Measurements from ENCODE around the gene SOD2.

SOD2 gene

DNA sequence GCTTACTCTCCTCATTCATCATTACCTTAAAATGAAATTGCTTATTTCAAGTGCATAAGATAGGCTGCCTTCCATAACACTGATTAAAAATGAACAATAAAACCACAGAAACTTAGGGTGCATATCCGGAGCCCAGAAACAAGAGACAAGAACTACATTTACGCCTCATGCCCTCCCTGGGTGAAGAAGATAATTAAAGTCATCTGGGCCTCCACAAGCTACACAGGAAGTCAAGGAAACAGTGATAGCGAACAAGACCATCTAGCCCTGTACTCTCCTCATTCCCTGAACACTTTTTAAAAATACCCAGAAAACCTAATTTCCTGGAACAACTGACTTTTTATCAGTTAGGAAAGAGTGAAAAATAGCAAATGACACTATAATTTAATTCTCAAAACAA lies 6.3 kb downstream of the SOD2 start (continued):
- TF ChIP-seq, protein P1, sequence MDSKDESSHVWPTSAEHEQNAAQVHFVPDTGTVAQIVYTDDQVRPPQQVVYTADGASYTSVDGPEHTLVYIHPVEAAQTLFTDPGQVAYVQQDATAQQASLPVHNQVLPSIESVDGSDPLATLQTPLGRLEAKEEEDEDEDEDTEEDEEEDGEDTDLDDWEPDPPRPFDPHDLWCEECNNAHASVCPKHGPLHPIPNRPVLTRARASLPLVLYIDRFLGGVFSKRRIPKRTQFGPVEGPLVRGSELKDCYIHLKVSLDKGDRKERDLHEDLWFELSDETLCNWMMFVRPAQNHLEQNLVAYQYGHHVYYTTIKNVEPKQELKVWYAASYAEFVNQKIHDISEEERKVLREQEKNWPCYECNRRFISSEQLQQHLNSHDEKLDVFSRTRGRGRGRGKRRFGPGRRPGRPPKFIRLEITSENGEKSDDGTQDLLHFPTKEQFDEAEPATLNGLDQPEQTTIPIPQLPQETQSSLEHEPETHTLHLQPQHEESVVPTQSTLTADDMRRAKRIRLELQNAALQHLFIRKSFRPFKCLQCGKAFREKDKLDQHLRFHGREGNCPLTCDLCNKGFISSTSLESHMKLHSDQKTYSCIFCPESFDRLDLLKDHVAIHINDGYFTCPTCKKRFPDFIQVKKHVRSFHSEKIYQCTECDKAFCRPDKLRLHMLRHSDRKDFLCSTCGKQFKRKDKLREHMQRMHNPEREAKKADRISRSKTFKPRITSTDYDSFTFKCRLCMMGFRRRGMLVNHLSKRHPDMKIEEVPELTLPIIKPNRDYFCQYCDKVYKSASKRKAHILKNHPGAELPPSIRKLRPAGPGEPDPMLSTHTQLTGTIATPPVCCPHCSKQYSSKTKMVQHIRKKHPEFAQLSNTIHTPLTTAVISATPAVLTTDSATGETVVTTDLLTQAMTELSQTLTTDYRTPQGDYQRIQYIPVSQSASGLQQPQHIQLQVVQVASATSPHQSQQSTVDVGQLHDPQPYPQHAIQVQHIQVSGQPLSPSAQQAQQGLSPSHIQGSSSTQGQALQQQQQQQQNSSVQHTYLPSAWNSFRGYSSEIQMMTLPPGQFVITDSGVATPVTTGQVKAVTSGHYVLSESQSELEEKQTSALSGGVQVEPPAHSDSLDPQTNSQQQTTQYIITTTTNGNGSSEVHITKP (tag by site-specific recombination; IDR thresholded peaks at IDR 0.05), result no peak
- TF ChIP-seq ZNF341 (tag by site-specific recombination; IDR thresholded peaks at IDR 0.05; ENCODE audit: low read depth), result no peak
- TF ChIP-seq, protein P2, sequence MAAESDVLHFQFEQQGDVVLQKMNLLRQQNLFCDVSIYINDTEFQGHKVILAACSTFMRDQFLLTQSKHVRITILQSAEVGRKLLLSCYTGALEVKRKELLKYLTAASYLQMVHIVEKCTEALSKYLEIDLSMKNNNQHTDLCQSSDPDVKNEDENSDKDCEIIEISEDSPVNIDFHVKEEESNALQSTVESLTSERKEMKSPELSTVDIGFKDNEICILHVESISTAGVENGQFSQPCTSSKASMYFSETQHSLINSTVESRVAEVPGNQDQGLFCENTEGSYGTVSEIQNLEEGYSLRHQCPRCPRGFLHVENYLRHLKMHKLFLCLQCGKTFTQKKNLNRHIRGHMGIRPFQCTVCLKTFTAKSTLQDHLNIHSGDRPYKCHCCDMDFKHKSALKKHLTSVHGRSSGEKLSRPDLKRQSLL (tag by site-specific recombination; IDR thresholded peaks at IDR 0.05), result no peak
- no peak for TF ChIP-seq ZFP41 (tag by site-specific recombination; IDR thresholded peaks at IDR 0.05; ENCODE audit: borderline replicate concordance)
- TF ChIP-seq ZNF830 (tag by site-specific recombination; IDR thresholded peaks at IDR 0.05; ENCODE audit: low read depth), result no peak
- no peak for TF ChIP-seq KLF8 (tag by site-specific recombination; IDR thresholded peaks at IDR 0.05)
- TF ChIP-seq ZNF433 (tag by site-specific recombination; IDR thresholded peaks at IDR 0.05; ENCODE audit: low read depth), result no peak
- TF ChIP-seq ZNF155 (tag by site-specific recombination; IDR thresholded peaks at IDR 0.05), result no peak
- TF ChIP-seq, protein P3, sequence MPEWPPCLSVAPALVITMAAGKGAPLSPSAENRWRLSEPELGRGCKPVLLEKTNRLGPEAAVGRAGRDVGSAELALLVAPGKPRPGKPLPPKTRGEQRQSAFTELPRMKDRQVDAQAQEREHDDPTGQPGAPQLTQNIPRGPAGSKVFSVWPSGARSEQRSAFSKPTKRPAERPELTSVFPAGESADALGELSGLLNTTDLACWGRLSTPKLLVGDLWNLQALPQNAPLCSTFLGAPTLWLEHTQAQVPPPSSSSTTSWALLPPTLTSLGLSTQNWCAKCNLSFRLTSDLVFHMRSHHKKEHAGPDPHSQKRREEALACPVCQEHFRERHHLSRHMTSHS (tag by site-specific recombination; IDR thresholded peaks at IDR 0.05), result no peak
- TF ChIP-seq, protein P4, sequence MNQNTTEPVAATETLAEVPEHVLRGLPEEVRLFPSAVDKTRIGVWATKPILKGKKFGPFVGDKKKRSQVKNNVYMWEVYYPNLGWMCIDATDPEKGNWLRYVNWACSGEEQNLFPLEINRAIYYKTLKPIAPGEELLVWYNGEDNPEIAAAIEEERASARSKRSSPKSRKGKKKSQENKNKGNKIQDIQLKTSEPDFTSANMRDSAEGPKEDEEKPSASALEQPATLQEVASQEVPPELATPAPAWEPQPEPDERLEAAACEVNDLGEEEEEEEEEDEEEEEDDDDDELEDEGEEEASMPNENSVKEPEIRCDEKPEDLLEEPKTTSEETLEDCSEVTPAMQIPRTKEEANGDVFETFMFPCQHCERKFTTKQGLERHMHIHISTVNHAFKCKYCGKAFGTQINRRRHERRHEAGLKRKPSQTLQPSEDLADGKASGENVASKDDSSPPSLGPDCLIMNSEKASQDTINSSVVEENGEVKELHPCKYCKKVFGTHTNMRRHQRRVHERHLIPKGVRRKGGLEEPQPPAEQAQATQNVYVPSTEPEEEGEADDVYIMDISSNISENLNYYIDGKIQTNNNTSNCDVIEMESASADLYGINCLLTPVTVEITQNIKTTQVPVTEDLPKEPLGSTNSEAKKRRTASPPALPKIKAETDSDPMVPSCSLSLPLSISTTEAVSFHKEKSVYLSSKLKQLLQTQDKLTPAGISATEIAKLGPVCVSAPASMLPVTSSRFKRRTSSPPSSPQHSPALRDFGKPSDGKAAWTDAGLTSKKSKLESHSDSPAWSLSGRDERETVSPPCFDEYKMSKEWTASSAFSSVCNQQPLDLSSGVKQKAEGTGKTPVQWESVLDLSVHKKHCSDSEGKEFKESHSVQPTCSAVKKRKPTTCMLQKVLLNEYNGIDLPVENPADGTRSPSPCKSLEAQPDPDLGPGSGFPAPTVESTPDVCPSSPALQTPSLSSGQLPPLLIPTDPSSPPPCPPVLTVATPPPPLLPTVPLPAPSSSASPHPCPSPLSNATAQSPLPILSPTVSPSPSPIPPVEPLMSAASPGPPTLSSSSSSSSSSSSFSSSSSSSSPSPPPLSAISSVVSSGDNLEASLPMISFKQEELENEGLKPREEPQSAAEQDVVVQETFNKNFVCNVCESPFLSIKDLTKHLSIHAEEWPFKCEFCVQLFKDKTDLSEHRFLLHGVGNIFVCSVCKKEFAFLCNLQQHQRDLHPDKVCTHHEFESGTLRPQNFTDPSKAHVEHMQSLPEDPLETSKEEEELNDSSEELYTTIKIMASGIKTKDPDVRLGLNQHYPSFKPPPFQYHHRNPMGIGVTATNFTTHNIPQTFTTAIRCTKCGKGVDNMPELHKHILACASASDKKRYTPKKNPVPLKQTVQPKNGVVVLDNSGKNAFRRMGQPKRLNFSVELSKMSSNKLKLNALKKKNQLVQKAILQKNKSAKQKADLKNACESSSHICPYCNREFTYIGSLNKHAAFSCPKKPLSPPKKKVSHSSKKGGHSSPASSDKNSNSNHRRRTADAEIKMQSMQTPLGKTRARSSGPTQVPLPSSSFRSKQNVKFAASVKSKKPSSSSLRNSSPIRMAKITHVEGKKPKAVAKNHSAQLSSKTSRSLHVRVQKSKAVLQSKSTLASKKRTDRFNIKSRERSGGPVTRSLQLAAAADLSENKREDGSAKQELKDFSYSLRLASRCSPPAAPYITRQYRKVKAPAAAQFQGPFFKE (tag by site-specific recombination; IDR thresholded peaks at IDR 0.05; ENCODE audit: borderline replicate concordance), result no peak
- TF ChIP-seq, protein P5, sequence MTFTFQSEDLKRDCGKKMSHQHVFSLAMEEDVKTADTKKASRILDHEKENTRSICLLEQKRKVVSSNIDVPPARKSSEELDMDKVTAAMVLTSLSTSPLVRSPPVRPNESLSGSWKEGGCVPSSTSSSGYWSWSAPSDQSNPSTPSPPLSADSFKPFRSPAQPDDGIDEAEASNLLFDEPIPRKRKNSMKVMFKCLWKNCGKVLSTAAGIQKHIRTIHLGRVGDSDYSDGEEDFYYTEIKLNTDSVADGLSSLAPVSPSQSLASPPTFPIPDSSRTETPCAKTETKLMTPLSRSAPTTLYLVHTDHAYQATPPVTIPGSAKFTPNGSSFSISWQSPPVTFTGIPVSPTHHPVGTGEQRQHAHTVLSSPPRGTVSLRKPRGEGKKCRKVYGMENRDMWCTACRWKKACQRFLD (tag by site-specific recombination; IDR thresholded peaks at IDR 0.05), result no peak

DNA sequence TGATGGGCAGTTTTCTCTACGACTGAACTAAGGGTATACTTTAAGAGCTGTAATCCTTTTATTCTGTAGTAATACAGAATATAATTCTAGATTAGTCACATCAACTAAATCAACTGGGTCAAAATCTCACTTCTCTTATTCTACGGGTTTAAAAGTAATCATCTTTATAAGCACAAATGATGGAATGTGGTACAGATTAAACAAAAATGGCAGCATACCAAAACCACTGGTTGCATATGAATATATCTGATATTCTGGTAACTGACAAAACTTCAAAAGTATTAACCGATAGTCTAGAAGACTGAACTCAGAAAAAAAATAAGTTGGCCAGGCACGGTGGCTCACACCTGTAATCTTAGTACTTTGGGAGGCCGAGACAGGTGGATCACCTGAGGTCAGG lies 7.0 kb downstream of the SOD2 start:
- Histone ChIP-seq H3K36me3 (ENCODE audit: control insufficient read depth in 2 of 2, insufficient read depth in 1 of 2, low read length in 2 of 2) (peaks cover 57 to 93% of the 10 kb centered on the region in 2 experiments), H3K4me1 (ENCODE audit: control insufficient read depth, insufficient read depth, low read length) (no peaks in the 10 kb centered on the region), H3K9me3 (ENCODE audit: control insufficient read depth, insufficient read depth, low read depth, low read length) (no peaks in the 10 kb centered on the region), H3K4me3 (ENCODE audit: low read depth, low read length) (no peak overlapping the region), H3K27ac (ENCODE audit: extremely low read depth, low read depth, low read length) (no peak overlapping the region)
- TF ChIP-seq ZEB2 (tag by site-specific recombination; IDR thresholded peaks at IDR 0.05) (no peak), ZNF530 (tag by site-specific recombination; IDR thresholded peaks at IDR 0.05; ENCODE audit: low read depth) (no peak)
- CTCF ChIA-PET, result interaction anchor here (0.6 to 0.8 kb wide), 3 partner anchors 20 to 434 kb away, joined by 3 read pairs; no protein-coding TSS in a partner anchor
- POLR2A ChIA-PET, result no interaction called here
